H1 (cell line): Measurements from ENCODE around the gene RGS4. TPM values are rescaled to one million over a fixed set of nuclear protein-coding genes. Genes with fewer than 3 reads are reported as not detected.

Experiments used
- CBX5 ChIP-seq: fragments of 300-800, 300-1000 bp; sonication (generic); IDR thresholded peaks from 2 replicates; pipeline ENCODE4 v1.7.1; 2016; ENCODE audit warnings: antibody characterized with exemption, low read length, low read depth
- GABPA ChIP-seq: IDR thresholded peaks from 2 replicates; pipeline ENCODE4 v1.6.1; 2011; ENCODE audit warnings: mild to moderate bottlenecking, low read length, moderate library complexity, borderline replicate concordance; ENCODE audit not compliant: insufficient read depth
- SP4 ChIP-seq: IDR thresholded peaks from 2 replicates; pipeline ENCODE4 v1.6.1; 2012; ENCODE audit warnings: low read length, inconsistent platforms
- polyA plus RNA-seq, 7 experiments: library from polyadenylated mRNA; depleted of rRNA in 3 of 7; stranded (reverse) in 5 of 7; unstranded in 2 of 7; fragments of >200 nt in 5 of 7; fragments of 200-250 nt in 2 of 7; gene quantifications; 1 replicate in 5 of 7; 2 replicates in 1 of 7; 4 replicates in 1 of 7; pipeline versions ENCODE4 v1.2.1 to v1.2.3, GENCODE V29; 2011 to 2013; ENCODE audit warnings: missing spikeins in 2 of 7, mixed read lengths in 2 of 7
- total RNA-seq: library from RNA; stranded (reverse); fragmentation: NEBNext Ultra II Directional; extraction: Animal tissue kit (Norgen Biotek cat#: 25700); gene quantifications from 2 replicates; pipeline ENCODE4 v1.2.1, GENCODE V29; 2021

RGS4 gene
- total and polyA plus RNA-seq, 2 of the 8 experiments (the other 6 are each of a cell fraction or from before 2014, with no cell fraction given): 0.26 to 0.74 TPM

DNA sequence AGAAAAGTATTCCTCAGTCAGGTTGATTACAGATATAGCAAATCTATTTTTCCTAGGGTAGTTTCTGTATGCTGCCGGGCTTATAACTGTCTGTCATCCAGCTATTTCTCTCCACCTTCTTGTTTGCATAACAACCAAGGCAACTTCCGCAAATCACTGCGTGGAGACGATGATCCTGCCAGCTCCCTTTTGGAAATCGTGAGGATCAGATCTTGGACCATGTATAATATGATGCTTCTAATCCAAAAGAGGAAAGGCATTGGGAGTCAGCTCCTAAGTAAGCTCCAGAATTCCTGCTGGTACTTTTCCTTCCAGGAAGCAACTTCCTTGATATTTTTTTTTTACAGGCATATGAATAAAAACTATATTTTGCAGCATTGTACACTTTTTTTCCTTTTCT lies 445 bp upstream of the RGS4 start (continued):
- no peak for TF ChIP-seq GABPA
- TF ChIP-seq CBX5: no peak
- TF ChIP-seq SP4: no peak
